Thyroid gland (tissue), 4 donors: ENCODE results near the gene TNF.

Experiments
- CTCF ChIP-seq, 6 experiments: fragments of 200-600 bp in 3 of 6; fragments of 450-650 bp in 3 of 6; sonication (generic) in 3 of 6; IDR thresholded peaks; one replicate each; pipeline ENCODE4 v1.5.1; 2016 to 2019; ENCODE audit warnings: antibody characterized with exemption in 6 of 6, mild to moderate bottlenecking in 2 of 6, inconsistent platforms in 1 of 6, moderate library complexity in 1 of 6
- POLR2A ChIP-seq, 2 donors: fragments of 450-650 bp; IDR thresholded peaks; one replicate each; pipeline ENCODE4 v1.6.1; 2017; ENCODE audit warnings: antibody characterized with exemption in 2 of 2, mild to moderate bottlenecking in 2 of 2, moderate library complexity in 1 of 2

- no peak for TF ChIP-seq CTCF (IDR thresholded peaks at IDR 0.05)
- TF ChIP-seq POLR2A (IDR thresholded peaks at IDR 0.05) = no peak
These were observed 46.5 kb upstream of the TNF start, which contains the start of gene MCCD1 for GRCh38 chr6:31528821-31529328.
